ENCODE results near the gene MACO1.
"Not testable (repeated sequence)": the region's sequence is repeated elsewhere in the genome, so short reads cannot be mapped to it uniquely, and the experiment has no call there.

Gene MACO1

DNA sequence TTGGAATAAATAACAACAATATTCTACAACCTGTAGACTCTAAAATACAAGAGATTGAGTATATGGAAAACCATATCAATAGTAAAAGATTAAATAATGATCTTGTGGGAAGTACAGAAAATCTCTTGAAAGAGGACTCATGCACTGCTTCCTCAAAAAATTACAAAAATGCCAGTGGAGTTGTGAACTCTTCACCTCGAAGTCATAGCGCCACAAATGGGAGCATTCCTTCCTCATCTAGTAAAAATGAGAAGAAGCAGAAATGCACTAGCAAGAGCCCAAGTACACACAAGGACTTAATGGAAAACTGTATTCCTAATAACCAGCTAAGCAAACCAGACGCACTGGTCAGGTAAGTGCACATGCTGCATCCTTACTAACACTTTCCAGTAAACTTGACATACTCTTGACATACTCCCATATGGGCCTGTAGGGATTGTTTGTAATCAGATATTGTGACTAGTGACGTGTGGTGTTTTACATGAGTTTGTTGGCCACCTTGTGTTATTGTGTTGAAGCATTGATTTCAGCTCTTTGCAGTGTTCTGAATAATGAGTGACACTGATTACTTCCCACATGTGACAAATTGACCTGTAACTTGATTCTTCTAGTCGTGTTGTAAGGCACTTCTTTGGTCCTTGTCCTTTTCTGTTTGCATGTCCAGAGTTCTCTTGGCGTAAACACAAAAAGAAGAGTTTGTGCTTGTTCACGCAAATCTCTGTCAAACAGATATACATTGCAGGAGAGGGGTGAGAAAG lies 28.0 kb downstream of the MACO1 start:
- no peak for DNase-seq

DNA sequence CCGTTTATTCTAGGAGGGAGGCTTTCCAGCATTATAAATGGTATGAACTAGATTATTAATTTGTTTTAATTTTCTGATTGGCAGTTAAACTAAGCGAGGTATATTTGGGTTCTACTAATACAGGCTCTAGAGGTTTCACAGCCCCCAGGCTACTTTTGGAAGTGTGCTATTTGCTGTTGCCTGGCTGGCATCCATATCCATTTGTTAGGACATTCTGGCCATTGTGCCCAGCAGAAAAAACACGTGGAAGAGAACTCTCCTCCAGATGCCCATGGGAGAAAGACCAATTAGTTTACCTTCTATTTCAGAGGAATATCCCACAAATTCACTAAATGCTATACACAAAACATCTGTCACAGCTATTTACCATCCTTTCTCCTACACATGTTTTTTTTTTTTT lies 29.3 kb downstream of the MACO1 start:
- DNase-seq = no peak

DNA sequence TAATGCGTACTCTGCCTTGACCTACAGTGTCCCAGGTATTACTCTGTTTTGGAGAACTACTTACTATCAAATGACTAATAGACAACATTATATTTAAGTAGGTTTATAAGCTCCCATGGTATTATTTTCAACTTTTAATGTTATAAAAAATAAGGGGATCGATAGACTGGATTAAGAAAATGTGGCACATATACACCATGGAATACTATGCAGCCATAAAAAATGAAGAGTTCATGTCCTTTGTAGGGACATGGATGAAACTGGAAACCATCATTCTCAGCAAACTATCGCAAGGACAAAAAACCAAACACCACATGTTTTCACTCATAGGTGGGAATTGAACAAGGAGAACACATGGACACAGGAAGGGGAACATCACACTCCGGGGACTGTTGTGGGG lies 30.1 kb downstream of the MACO1 start:
- not testable (repeated sequence) for DNase-seq

DNA sequence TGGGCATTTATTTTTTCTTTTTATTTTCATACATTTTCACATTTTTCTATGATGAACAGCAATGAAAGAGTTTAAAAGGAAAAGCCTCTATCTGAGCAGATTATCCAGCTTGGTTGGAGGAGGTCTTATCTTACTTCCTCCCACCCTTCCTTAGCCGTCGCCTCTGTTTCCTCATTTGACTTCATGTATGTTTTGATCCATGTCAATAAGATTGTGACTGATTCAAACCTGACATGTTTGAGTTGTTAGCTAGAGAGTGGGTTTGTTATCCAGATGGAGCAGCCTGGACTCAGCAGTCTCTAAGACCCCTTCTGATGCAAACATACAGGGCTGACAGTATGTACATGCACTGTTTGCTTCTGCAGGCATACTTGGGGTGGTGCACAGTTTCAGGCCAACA lies 31.2 kb downstream of the MACO1 start:
- no peak for DNase-seq

DNA sequence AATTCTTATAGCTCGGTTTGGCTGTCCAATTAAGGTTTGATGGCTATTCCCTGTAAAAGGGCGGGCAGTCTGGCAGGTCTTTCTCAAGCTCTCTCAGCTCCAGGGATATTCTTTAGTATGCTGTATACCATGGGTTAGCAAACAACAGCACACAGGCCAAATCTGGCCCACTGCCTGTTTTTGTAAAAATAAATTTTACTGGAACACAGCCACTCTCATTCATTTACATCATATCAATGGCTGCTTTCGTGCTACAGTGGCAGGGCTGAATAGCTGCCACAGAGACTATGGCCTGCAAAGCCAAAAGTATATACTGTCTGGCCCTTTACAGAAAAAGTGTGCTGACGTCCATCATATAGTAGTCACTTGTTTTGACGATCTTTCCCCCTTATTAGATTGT lies 32.0 kb downstream of the MACO1 start:
- DNase-seq = no peak

DNA sequence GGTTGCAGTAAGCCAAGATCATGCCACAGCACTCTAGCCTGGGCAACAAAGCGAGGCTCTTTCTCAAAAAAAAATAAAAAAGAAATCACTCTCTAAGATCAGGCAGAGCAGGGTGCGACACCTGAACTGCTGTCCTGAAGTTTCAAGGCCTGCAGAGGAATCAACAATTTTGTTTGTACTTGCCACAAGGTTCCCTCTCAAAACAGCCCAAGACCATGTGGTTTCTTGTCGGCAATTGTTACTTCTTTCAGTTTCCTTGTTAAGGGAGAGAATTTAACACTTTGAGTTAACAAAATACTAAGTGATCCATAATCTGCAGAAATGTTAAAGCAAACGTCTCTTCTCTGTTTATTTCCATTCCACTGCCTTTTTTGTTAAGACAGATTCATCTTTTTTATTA lies 36.5 kb downstream of the MACO1 start:
- DNase-seq = no peak

DNA sequence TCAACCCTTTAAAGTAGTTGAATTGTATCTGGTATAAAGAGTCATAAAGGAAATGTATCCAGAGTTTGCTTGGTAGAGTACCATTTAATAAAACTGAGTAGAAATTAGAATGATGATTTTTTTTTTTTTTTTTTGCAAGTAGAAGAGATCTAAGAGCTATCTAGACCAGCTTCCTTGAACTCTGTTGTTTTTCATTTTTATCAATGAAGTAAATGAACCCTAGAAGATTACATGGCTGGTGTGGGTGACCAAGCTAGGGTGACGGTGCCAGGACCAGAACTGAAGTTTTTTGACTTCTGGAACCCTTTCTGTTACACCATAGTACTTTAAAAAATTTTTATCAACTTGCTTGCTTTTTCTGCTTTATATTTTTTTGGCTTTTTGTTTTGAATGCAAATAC lies 36.9 kb downstream of the MACO1 start:
- DNase-seq = no peak

DNA sequence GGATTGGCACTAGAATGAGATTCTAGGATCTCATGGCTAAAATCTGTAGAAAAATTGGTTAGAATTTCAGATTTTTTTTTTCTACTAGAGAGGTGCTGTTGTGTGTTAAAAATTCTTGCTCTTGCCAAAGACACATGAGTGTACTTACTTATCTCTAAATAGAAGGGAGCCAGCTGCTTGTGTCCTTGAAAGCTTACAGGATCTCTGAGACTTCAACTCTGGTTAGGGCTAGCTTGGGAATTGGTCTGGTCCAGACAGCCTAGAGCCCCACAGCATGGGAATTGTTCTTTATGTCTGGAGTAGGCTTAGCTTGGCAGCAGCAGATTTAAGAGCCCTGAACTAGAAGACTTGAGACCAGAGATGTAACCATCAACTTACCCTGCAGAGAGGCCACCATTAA lies 37.3 kb downstream of the MACO1 start:
- no peak for DNase-seq

DNA sequence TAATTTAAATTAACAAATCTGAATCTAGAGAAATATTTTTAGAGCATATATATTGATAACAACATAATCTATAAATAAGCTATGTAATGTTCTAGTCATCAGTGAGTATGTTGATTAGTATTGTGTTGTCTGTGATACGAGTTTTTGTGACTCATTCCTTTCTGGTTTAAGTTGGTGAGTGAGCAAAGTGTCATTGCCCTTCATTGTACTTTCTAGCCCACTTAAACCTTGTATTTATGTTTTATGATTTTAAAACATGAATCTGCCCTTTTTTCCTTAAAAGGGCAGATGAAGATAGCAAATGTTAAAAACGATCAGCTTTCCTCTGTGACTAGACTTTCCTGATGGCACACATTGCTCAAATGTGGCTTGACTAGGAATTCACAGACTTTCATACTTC lies 38.5 kb downstream of the MACO1 start:
- DNase-seq = no peak

DNA sequence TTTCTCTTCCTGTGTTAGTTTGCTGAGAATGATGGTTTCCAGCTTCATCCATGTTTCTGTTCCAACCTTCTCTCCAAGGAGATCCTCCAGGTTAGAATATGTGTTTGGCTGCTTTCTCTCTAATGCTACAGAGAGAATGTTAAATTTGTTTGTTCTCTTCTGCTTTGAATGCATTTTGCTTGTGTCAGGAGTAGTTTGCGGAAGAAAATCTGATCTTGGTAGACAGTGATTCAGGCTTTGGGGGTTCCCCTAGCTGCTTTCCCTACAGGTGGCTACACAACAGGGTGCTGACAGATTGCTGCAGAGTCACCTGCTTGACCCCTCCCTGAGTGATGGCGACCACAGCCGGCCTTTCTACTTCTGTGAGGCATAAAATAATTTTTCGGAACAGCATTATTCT lies 41.8 kb downstream of the MACO1 start:
- DNase-seq = no peak

DNA sequence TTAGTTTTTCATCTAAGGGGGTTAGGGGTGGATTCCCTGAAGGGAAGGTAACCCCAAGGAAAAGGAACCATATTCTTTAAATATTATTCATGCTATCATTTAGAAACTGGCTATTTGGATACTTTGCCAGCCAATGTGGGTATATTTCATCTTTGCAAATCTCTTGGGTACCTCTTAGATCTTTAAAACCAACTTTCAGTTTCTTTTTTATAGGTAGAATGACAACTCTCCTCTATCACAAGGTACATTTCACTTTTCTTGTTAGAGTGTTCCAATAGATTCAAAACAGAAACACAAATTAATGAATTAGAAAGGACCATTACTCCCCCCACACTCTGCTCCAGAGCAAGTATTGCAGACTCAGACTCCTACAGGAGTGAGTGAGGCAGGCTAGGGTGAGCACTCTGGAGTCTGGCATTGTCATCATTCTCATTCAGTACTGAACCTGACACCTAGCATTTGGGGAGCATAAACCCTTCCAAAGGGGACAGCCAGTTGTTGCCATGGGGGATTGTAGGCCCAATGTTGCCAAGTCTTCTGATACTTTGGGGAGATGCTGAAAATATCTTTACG lies 43.0 kb downstream of the MACO1 start:
- no peak for DNase-seq

DNA sequence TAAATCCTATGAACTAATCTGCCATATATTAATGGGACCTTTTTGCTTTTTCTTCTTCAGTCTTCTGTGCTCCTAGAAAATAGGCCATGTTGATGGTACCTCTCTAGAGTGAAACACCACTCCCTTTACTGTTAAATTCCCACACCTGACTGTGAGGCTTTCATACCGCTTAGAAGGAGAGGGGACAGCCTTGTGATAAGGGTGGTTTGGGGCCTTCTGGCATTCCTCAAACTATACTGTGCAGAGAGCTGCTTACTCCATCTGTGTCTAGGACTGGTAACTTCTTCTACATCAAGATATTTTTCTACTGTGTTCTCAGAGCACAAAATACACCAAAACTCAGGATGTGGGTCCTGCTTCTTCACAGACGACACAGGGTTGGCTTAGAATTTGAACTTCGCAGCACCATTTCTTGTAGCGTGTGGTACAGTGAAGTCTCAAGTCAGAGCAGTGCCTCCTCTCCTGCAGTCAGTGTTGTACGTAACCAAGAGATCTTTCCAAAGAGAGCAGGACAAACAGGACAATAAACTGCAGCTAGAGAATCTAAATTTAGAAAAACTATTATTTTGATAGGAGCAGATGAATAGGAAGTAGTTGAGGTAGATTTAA lies 43.8 kb downstream of the MACO1 start:
- no peak for DNase-seq

DNA sequence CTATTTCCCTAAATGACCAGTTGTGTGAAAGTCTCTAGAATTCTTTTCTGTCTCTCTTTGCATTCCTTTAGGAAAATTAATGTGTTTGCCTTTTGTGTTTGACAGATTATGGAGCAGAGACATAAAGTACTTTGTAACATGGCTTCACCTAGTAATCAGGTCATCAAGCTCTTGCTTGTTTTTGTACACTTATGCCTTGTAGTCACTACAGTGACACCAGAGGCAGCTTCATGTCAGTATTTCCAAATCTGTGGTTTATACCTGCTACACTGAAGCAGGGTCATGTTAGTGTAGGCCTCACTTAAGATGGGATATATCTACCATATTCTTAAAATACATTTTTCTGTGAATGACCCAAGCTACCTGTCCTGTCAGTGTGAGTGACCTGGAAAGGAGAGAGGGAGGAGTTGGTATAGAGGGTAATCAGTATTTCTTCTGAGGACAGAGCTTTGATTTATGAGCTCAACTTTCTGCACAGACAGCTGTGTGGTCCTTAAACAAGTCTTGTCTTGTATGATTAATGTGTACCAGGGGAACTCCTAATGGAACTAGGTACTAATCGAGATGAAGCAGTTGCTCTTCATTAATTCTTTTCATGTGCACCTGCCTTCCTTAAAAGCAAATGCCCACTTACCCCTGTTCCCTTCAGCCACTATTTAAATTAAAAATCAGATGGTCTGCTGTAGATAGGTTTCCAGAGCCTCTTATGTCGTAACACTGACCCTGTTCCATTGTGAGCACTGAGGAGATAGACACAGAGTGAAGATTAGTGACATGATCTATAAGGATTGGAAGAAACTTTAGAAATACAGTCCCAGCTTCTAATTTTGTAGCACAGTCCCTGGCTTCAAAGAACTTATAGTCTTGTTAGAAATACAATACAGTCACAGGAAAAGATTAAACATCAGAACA lies 45.7 kb downstream of the MACO1 start:
- no peak for DNase-seq

DNA sequence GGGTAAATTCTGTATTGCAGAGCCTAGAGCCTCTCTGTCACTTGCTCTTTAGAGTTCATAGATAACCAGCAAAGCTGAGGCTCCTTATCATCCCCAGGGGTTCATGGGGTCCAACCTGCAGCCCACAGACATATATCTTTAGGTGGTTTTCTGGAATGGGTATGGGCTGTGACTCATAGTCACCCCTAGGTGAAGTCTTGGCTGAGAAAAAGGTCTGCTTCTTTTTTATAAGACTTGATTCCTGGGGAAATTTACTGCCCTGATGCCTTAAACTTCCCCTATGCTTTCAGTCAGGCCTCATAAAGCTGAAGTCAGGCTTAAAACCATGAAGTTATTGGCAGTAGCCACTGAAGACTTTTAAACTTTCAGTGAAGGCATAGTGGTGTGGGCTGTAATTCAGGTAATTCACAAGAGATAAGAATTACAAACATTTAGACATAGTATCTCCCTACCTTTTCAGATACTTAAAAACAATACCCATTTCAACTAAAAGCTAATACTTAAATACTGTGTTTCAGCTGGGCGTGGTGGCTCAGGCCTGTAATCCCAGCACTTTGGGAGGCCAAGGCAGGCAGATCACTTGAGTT lies 46.8 kb downstream of the MACO1 start:
- DNase-seq = no peak

DNA sequence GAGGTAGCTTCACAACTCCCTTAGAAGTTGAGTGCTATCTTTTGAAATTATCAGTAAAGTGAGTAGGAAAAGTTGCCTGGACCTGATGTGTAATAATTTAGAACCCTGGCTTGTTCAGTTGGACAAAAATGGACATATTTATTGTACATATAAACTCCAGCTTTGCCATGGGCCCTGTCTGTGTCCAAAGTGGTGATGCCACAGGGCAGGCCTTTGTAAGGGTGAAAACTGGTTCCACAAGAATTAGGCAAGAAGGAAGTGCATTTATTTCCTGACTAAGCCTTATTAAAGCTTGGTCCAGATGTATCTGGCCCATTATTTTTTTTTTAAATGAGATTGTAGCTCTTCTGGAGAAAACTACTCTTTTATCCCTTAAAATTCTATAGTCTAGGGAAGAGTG lies 47.9 kb downstream of the MACO1 start:
- DNase-seq = no peak

DNA sequence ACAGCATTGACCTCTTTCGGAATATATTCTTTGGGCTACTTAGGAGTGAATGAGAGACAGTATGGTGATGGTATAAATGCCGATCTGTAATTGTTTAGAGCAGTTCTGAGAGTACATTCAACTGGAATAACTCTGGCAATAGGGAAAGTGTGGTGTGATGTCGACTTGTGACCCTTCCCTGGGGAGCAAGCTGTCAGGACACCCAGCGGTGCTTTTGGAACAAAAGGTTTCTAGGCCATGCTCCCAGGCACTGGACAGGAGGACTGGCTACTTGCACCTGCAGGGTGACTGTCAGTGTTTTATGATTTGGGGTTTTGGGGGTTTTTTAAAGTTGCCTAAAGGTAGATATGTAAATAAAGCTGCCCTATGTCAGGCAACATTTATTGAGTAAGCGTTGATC lies 50.9 kb downstream of the MACO1 start:
- DNase-seq = no peak

DNA sequence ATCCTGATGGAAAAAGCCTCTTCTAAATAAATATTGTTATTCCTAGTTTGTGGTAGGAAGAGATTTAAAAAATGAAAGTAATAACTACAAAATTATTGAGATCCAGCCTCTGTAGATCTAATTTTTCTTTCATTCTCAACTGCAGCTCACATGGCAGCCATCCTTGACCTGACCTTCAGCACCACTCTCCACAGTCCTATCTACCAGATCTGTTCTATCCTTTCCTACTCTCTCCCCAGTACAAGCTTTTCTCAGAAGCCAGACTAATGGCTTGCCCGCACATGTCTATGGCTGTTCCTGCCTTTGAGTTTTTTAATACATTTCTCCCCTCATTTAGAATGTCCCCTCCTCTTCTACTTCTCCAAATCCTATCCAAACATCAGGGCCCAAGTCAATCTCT lies 51.5 kb downstream of the MACO1 start:
- DNase-seq = no peak

DNA sequence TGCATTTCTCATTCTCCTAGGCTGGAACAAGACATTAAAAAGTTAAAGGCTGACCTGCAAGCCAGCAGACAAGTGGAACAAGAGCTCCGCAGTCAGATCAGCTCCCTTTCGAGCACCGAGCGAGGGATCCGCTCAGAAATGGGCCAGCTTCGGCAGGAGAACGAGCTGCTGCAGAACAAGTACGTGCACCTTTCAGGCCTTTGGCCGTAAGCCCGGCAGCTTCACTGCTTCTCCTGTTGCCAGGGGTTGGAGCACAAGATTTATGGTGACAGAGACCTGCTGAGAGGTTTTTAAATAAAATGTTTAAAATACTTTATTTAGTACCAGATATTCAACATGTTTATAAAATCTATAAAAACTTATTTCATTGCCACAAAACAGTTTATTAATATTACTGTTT lies 53.4 kb downstream of the MACO1 start:
- DNase-seq = no peak

DNA sequence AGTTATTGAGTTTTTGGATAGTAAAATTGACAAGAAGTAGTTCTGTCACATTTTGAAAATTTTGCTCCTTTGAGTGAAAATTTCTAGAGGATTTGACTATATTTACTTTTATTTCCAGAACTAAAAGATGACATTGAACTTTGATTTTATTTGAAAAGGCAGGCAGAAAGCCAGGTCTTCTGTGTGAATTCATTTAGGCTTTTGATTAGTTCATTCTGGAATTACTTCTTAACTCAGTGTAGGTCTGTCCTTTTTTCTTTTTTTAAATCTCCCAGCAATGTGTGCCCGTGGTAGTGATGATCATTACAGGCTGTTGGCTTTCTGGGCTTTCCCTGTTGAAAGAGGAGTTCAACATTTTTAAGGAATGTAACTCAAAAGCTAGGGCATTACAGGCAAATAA lies 53.8 kb downstream of the MACO1 start:
- DNase-seq = no peak

DNA sequence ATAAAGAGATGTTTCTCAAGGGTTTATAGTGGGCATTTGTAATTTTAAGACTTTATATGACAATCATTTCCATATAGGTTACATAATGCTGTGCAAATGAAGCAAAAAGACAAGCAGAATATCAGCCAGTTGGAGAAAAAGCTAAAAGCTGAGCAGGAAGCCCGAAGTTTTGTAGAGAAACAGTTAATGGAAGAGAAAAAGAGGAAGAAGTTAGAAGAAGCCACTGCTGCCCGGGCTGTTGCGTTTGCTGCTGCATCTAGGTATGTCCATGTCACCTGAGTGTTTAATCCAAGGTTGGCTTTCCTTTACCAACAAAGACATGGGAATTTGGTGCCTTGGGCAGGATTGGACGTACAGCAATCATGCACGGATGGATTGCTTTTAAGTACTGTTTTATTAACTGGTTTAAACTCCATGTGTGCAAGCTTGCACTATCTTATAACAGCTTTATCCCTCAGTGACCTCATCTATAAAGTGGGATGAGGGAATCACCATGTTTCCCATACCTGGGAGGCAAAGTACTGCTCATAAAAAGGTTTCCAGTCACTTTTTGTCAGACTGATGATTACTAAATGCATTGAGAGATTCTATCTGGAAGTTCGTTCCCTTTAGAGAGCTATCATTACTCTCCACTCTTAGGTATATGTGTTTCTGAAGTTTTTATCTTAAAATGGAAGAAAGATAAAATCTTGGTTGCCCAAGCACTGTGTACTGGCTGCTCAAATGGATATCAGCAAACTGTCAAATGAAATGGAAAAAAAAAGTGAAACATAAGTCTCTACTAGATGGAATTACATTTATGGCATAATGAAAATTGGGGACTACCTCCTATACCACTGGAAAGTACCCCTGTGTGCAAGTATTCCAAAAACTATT lies 55.1 kb downstream of the MACO1 start:
- no peak for DNase-seq

DNA sequence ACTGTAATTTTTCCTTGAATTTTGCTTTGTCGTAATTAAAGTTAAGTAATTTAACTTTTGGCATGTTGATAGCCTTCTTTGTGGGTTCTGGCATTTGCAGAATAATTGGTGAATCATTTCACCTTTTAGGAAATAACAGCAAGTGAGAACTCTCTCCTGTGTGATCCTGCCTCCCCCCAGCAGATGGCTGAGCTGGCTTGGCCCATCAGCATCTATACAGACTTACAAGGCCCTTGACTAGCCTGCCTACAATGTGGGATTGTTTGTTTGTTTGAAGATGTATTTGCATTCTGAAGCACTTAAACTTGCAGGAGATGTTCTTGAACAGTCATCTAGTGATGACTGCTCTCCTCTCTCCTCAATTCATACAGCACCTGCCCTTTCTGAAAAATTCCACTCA lies 55.9 kb downstream of the MACO1 start:
- no peak for DNase-seq

DNA sequence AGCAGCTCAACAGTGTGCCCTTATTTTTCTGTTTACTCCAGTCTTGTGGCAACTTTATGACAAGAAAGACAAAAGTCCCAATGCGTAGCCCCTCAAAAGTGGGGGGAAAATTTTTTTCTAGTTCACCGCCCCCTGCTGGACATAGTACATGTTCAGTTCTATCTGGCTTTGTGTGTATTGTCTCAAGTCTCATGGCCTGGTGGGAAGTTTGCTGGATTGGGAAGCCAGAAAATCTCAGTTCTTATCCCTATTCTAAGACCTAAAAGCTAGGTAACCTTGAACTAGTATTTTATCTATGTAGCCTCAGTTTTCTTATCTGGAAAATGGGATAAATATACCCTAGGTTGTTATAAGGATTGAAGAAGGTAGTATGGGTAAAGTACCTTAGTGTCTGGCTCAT lies 56.9 kb downstream of the MACO1 start:
- peak; percentile 32 for DNase-seq
